HepG2 (cell line): ENCODE data around the gene FLAD1. TPM values are rescaled to one million over a fixed set of nuclear protein-coding genes. Genes with fewer than 3 reads are reported as not detected.
A peak's percentile ranks its signal among the peaks of the same experiment; 100 is the strongest.

Experiments
- AGO2 ChIP-seq: fragments of 200-400 bp; formaldehyde crosslinking; optimal IDR thresholded peaks from 2 replicates; pipeline ENCODE3; 2017; ENCODE audit warnings: mild to moderate bottlenecking, low read depth, low read length, moderate library complexity
- BORCS8-MEF2B ChIP-seq: sonication (generic); formaldehyde crosslinking; IDR thresholded peaks from 2 replicates; pipeline ENCODE4 v1.8.0; 2022; ENCODE audit warnings: mild to moderate bottlenecking, missing genetic modification reagents
- FOXA1 ChIP-seq, 2 experiments: fragments of 450-650 bp in 1 of 2; sonication (generic) in 1 of 2; formaldehyde crosslinking in 1 of 2; IDR thresholded peaks; 2 replicates each; pipeline versions ENCODE4 v1.4.0 to v1.6.1; 2016 to 2020; ENCODE audit warnings: missing genetic modification reagents in 1 of 2
- HES4 ChIP-seq: sonication (generic); formaldehyde crosslinking; IDR thresholded peaks from 2 replicates; pipeline ENCODE4 v1.9.0; 2021; ENCODE audit warnings: mild to moderate bottlenecking, missing genetic modification reagents, borderline replicate concordance
- IKZF1 ChIP-seq: fragments of 450-650 bp; IDR thresholded peaks from 2 replicates; pipeline ENCODE4 v1.7.1; 2016
- LBX2 ChIP-seq: sonication (generic); formaldehyde crosslinking; IDR thresholded peaks from 2 replicates; pipeline ENCODE4 v1.5.0; 2020; ENCODE audit warnings: missing genetic modification reagents, mild to moderate bottlenecking, borderline replicate concordance
- NR1H2 ChIP-seq: sonication (generic); formaldehyde crosslinking; IDR thresholded peaks from 2 replicates; pipeline ENCODE4 v1.8.1; 2022; ENCODE audit warnings: low read depth, missing genetic modification reagents, borderline replicate concordance
- PAWR ChIP-seq: sonication (generic); formaldehyde crosslinking; IDR thresholded peaks from 2 replicates; pipeline ENCODE4 v1.4.0; 2020; ENCODE audit warnings: missing genetic modification reagents, mild to moderate bottlenecking, borderline replicate concordance
- PHF20 ChIP-seq: sonication (generic); formaldehyde crosslinking; IDR thresholded peaks from 2 replicates; pipeline ENCODE4 v1.5.0; 2020; ENCODE audit warnings: mild to moderate bottlenecking, missing genetic modification reagents
- PHF21A ChIP-seq: sonication (generic); formaldehyde crosslinking; IDR thresholded peaks from 2 replicates; pipeline ENCODE4 v1.5.0; 2020; ENCODE audit warnings: mild to moderate bottlenecking, missing genetic modification reagents
- RAD21 ChIP-seq: fragments of 450-650 bp; formaldehyde crosslinking; IDR thresholded peaks from 2 replicates; pipeline ENCODE4 v1.5.0; 2020; ENCODE audit warnings: mild to moderate bottlenecking
- REPIN1 ChIP-seq: sonication (generic); formaldehyde crosslinking; IDR thresholded peaks from 2 replicates; pipeline ENCODE4 v1.8.0; 2022; ENCODE audit warnings: missing genetic modification reagents, low read depth, mild to moderate bottlenecking, borderline replicate concordance
- REXO4 ChIP-seq: sonication (generic); formaldehyde crosslinking; IDR thresholded peaks from 2 replicates; pipeline ENCODE4 v1.8.0; 2022; ENCODE audit warnings: missing genetic modification reagents, mild to moderate bottlenecking, borderline replicate concordance
- SIX4 ChIP-seq: sonication (generic); formaldehyde crosslinking; IDR thresholded peaks from 2 replicates; pipeline ENCODE4 v1.4.0; 2020; ENCODE audit warnings: missing genetic modification reagents
- TBP ChIP-seq: sonication (generic); formaldehyde crosslinking; IDR thresholded peaks from 2 replicates; pipeline ENCODE4 v1.5.0; 2020; ENCODE audit warnings: missing genetic modification reagents
- TEAD2 ChIP-seq: sonication (generic); formaldehyde crosslinking; IDR thresholded peaks from 2 replicates; pipeline ENCODE4 v1.9.0; 2021; ENCODE audit warnings: missing genetic modification reagents
- TP53 ChIP-seq: sonication (generic); formaldehyde crosslinking; conservative IDR thresholded peaks from 2 replicates; pipeline ENCODE4 v1.4.0; 2020; ENCODE audit warnings: missing genetic modification reagents
- UBTF ChIP-seq: sonication (generic); formaldehyde crosslinking; IDR thresholded peaks from 2 replicates; pipeline ENCODE4 v1.4.0; 2020; ENCODE audit warnings: mild to moderate bottlenecking, missing genetic modification reagents
- ZFAT ChIP-seq: sonication (generic); formaldehyde crosslinking; conservative IDR thresholded peaks from 2 replicates; pipeline ENCODE4 v1.8.1; 2023; ENCODE audit warnings: missing genetic modification reagents, inconsistent platforms
- ZNF33A ChIP-seq: sonication (generic); formaldehyde crosslinking; IDR thresholded peaks from 2 replicates; pipeline ENCODE4 v1.5.1; 2020; ENCODE audit warnings: missing genetic modification reagents, mild to moderate bottlenecking, moderate library complexity, borderline replicate concordance
- ZNF550 ChIP-seq: sonication (generic); formaldehyde crosslinking; IDR thresholded peaks from 2 replicates; pipeline ENCODE4 v1.4.0; 2020; ENCODE audit warnings: mild to moderate bottlenecking, missing genetic modification reagents, borderline replicate concordance
- ZNF598 ChIP-seq: sonication (generic); formaldehyde crosslinking; IDR thresholded peaks from 2 replicates; pipeline ENCODE4 v1.5.1; 2020; ENCODE audit warnings: mild to moderate bottlenecking, missing genetic modification reagents, borderline replicate concordance
- ZNF75D ChIP-seq: sonication (generic); formaldehyde crosslinking; IDR thresholded peaks from 2 replicates; pipeline ENCODE4 v1.8.1; 2023; ENCODE audit warnings: missing genetic modification reagents, mild to moderate bottlenecking, borderline replicate concordance
- polyA plus RNA-seq, 8 experiments: library from polyadenylated mRNA; depleted of rRNA in 3 of 8; stranded (reverse) in 7 of 8; unstranded in 1 of 8; fragments of >200 nt; fragmentation: Illumina TruSeq in 4 of 8; extraction: Trizol in 4 of 8; gene quantifications; 2 replicates each; pipeline versions ENCODE4 v1.2.1 to v1.2.3, GENCODE V29; 2011 to 2016; ENCODE audit warnings: low read depth in 4 of 8, missing spikeins in 1 of 8, mixed read lengths in 1 of 8; ENCODE audit not compliant: insufficient read depth in 1 of 8
- total RNA-seq, 5 experiments: library from RNA; depleted of rRNA; stranded (reverse); fragments of >200 nt; fragmentation: Illumina TruSeq; extraction: Trizol; gene quantifications; 2 replicates each; pipeline ENCODE4 v1.2.3, GENCODE V29; 2016; ENCODE audit warnings: low read depth in 1 of 5
- TF ChIP-seq, protein P1 (sequence below): sonication (generic); formaldehyde crosslinking; IDR thresholded peaks from 2 replicates; pipeline ENCODE4 v1.9.0; 2021; ENCODE audit warnings: missing genetic modification reagents, mild to moderate bottlenecking, borderline replicate concordance
- TF ChIP-seq, protein P2 (sequence below): sonication (generic); formaldehyde crosslinking; IDR thresholded peaks from 2 replicates; pipeline ENCODE4 v1.5.1; 2020; ENCODE audit warnings: missing genetic modification reagents, mild to moderate bottlenecking, borderline replicate concordance

The FLAD1 gene
- total and polyA plus RNA-seq, 2 of the 13 experiments (the other 11 are each of a cell fraction or from before 2014, with no cell fraction given), result 25.9 to 32.8 TPM

GRCh38 chr1:154974102-154974807 lies 8.9 kb upstream of the FLAD1 start, which contains the start of gene CKS1B (continued):
- TF ChIP-seq ZNF33A, result no peak
- no peak for TF ChIP-seq NR1H2 (CRISPR knock-in tag)
- no peak; the same call in 1 of the 2 replicates for TF ChIP-seq PHF21A (CRISPR knock-in tag)
- no peak for TF ChIP-seq LBX2
- peak; percentile 91 for TF ChIP-seq BORCS8-MEF2B
- TF ChIP-seq ZNF598 (CRISPR knock-in tag), result peak; percentile 78; the same call in 1 of the 2 replicates
- no peak for TF ChIP-seq TBP (CRISPR knock-in tag)
- TF ChIP-seq, protein P1, sequence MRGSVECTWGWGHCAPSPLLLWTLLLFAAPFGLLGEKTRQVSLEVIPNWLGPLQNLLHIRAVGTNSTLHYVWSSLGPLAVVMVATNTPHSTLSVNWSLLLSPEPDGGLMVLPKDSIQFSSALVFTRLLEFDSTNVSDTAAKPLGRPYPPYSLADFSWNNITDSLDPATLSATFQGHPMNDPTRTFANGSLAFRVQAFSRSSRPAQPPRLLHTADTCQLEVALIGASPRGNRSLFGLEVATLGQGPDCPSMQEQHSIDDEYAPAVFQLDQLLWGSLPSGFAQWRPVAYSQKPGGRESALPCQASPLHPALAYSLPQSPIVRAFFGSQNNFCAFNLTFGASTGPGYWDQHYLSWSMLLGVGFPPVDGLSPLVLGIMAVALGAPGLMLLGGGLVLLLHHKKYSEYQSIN (CRISPR knock-in tag), result no peak
- TF ChIP-seq TP53 (CRISPR knock-in tag), result no peak
- TF ChIP-seq, protein P2, sequence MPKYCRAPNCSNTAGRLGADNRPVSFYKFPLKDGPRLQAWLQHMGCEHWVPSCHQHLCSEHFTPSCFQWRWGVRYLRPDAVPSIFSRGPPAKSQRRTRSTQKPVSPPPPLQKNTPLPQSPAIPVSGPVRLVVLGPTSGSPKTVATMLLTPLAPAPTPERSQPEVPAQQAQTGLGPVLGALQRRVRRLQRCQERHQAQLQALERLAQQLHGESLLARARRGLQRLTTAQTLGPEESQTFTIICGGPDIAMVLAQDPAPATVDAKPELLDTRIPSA (CRISPR knock-in tag), result no peak
- TF ChIP-seq FOXA1 (IDR thresholded peaks at IDR 0.05), result no peak
- no peak for TF ChIP-seq FOXA1 (CRISPR knock-in tag; IDR thresholded peaks at IDR 0.05)
- TF ChIP-seq HES4 (CRISPR knock-in tag), result no peak; the same call in 1 of the 2 replicates
- peak; percentile 80; the same call in 1 of the 2 replicates for TF ChIP-seq REPIN1 (CRISPR knock-in tag)
- TF ChIP-seq IKZF1, result no peak
- no peak; the same call in 1 of the 2 replicates for TF ChIP-seq UBTF (CRISPR knock-in tag)
- TF ChIP-seq AGO2, result peak; percentile 7
- no peak for TF ChIP-seq SIX4 (CRISPR knock-in tag)
- TF ChIP-seq ZNF75D (CRISPR knock-in tag), result no peak
- TF ChIP-seq TEAD2 (CRISPR knock-in tag), result no peak
- TF ChIP-seq RAD21, result no peak
- TF ChIP-seq ZFAT (CRISPR knock-in tag), result no peak
- TF ChIP-seq PAWR (CRISPR knock-in tag), result no peak
- no peak; the same call in 1 of the 2 replicates for TF ChIP-seq REXO4 (CRISPR knock-in tag)
- peak; percentile 82; the same call in 1 of the 2 replicates for TF ChIP-seq PHF20 (CRISPR knock-in tag)
- no peak for TF ChIP-seq ZNF550 (CRISPR knock-in tag)
